Measurements from ENCODE around the gene UBTD1. TPM values are rescaled to one million over a fixed set of nuclear protein-coding genes. Genes with fewer than 3 reads are reported as not detected.

Gene UBTD1
- total and polyA plus RNA-seq, 8 donors = 16.6 to 41.0 (median 20.6) TPM

- DNase-seq (peak in 1 of 4 donors; percentile 20), ATAC-seq (peak; percentile 84)
- H3K36me3 ChIP-seq = no peaks in the 10 kb centered on the region
- intact Hi-C loops (cut with DNase I) = no loop called here
- H3K4me3 ChIP-seq = no peak overlapping the region
- peaks cover 3 to 19% of the 10 kb centered on the region in 2 donors for H3K4me1 ChIP-seq
- H3K27me3 ChIP-seq = no peaks in the 10 kb centered on the region
- peak overlapping the region; percentile 73 to 75 for H3K27ac ChIP-seq
- no peaks in the 10 kb centered on the region for H3K9me3 ChIP-seq
- TF ChIP-seq CTCF (IDR thresholded peaks at IDR 0.05) = no peak
Observed at GRCh38 chr10:97596101-97597082, 97.7 kb downstream of the UBTD1 start.

DNA sequence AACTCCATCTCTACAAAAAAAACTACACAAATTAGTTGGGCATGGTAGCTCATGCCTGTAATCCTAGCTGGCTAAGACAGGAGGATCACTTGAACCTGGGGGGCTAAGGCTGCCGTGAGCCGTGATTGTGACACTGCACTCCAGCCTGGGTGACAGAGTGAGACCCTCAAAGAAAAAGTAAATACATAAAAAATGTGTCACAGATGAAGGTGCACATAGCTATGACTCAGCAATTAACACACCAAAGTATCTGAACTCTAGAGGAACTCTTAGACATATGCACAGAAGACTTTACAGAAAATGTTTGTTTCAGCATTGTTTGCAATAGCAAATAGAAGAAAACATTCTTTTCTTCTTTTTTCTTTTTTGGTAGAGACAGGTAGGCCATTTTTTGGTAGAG, 99.1 kb downstream of the UBTD1 start:
- DNase-seq = no peak
- H3K9me3 ChIP-seq = no peaks in the 10 kb centered on the region
- no peak overlapping the region for H3K4me3 ChIP-seq
- no peaks in the 10 kb centered on the region for H3K36me3 ChIP-seq
- H3K4me1 ChIP-seq = peaks cover 3 to 19% of the 10 kb centered on the region in 2 donors
- TF ChIP-seq CTCF (IDR thresholded peaks at IDR 0.05) = no peak
- H3K27me3 ChIP-seq = no peaks in the 10 kb centered on the region
- intact Hi-C loops (cut with DNase I) = no loop called here
- no peak overlapping the region for H3K27ac ChIP-seq
- ATAC-seq = no peak

- no peak for TF ChIP-seq CTCF (IDR thresholded peaks at IDR 0.05)
- peaks cover 3 to 19% of the 10 kb centered on the region in 2 donors for H3K4me1 ChIP-seq
- no peak for DNase-seq
- no peak for ATAC-seq
- no peaks in the 10 kb centered on the region for H3K9me3 ChIP-seq
- H3K4me3 ChIP-seq = no peak overlapping the region
- intact Hi-C loops (cut with DNase I) = no loop called here
- H3K27ac ChIP-seq = no peak overlapping the region
- no peaks in the 10 kb centered on the region for H3K36me3 ChIP-seq
- no peaks in the 10 kb centered on the region for H3K27me3 ChIP-seq
Observed at GRCh38 chr10:97598407-97599271, 99.9 kb downstream of the UBTD1 start.

GRCh38 chr10:97599272-97599619, 100.5 kb downstream of the UBTD1 start:
- intact Hi-C loops (cut with DNase I) = no loop called here
- H3K9me3 ChIP-seq = no peaks in the 10 kb centered on the region

More at GRCh38 chr10:97599272-97599619, 100.5 kb downstream of the UBTD1 start:
- H3K4me1 ChIP-seq = peaks cover 3 to 19% of the 10 kb centered on the region in 2 donors
- no peak for TF ChIP-seq CTCF (IDR thresholded peaks at IDR 0.05)
- ATAC-seq (no peak), DNase-seq (no peak)
- H3K27ac ChIP-seq = no peak overlapping the region
- no peaks in the 10 kb centered on the region for H3K36me3 ChIP-seq
- no peak overlapping the region for H3K4me3 ChIP-seq
- H3K27me3 ChIP-seq = no peaks in the 10 kb centered on the region

Measured in left lung (tissue), 10 donors.